ENCODE results near the gene XAGE2. TPM values are rescaled to one million over a fixed set of nuclear protein-coding genes. Genes with fewer than 3 reads are reported as not detected.

The XAGE2 gene
- total RNA-seq, 4 donors from 2014 or later: not detected

DNA sequence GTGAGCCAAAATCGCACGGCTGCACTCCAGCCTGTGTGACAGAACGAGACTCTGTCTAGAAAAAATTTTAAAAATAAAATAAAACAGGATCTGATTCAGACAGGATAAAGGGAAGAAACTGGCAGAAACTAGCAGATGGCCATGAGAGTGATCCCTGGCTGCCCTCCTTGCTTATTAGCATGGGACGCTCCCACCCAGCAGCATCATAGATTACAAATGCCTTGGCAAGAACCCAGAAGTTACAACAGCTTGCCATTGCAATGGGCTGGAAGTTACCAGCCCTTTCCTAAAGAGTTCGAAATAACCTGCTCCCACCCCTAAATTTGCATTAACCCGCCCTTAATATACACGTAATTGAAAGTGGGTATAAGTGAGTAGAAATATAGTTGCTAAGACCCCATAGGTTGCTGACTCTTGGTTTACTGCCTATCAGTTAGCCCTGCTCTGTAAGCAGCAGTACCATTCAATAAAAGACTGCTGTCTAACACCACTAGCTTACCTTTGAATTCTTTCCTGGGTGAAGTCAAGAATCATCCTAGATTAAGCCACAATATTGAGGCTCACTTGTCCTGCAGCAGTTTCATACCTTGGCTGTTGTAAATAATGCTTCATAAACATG, 9.1 kb upstream of the XAGE2 start:
- TF ChIP-seq POLR2A (IDR thresholded peaks at IDR 0.05) (no peak), POLR2AphosphoS5 (IDR thresholded peaks at IDR 0.05) (no peak), EP300 (IDR thresholded peaks at IDR 0.05) (no peak)
- TF ChIP-seq, protein P1, sequence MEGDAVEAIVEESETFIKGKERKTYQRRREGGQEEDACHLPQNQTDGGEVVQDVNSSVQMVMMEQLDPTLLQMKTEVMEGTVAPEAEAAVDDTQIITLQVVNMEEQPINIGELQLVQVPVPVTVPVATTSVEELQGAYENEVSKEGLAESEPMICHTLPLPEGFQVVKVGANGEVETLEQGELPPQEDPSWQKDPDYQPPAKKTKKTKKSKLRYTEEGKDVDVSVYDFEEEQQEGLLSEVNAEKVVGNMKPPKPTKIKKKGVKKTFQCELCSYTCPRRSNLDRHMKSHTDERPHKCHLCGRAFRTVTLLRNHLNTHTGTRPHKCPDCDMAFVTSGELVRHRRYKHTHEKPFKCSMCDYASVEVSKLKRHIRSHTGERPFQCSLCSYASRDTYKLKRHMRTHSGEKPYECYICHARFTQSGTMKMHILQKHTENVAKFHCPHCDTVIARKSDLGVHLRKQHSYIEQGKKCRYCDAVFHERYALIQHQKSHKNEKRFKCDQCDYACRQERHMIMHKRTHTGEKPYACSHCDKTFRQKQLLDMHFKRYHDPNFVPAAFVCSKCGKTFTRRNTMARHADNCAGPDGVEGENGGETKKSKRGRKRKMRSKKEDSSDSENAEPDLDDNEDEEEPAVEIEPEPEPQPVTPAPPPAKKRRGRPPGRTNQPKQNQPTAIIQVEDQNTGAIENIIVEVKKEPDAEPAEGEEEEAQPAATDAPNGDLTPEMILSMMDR (IDR thresholded peaks at IDR 0.05): no peak
- Histone ChIP-seq H3K4me3 (no peak overlapping the region), H3K4me1 (no peaks in the 10 kb centered on the region), H3K27me3 (no peaks in the 10 kb centered on the region), H3K36me3 (no peaks in the 10 kb centered on the region), H3K9me3 (no peaks in the 10 kb centered on the region), H3K27ac (no peak overlapping the region)
- WGBS, 2 donors (ENCODE audit: low coverage in 1 of 2): 47 to 69% methylated on average over 3 to 7 of the region's 7 CpGs
- ATAC-seq: no peak

DNA sequence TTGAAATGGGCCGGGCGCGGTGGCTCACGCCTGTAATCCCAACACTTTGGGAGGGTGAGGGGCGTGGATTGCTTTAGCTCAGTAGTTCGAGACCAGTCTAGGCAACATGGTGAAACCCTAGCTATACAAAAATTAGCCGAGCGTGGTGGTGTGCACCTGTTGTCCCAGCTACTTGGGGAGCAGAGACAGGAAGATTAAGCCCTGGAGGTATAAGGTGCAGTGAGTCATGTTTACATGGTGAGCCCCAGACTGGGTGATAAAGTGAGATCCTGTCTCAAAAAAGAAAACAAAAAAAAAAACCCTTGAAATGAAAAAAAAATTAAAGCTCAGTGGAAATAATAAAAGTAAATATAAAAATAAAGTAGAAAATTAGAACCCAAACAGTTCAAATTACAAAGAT, 6.9 kb upstream of the XAGE2 start:
- Histone ChIP-seq H3K4me1 (no peaks in the 10 kb centered on the region), H3K36me3 (no peaks in the 10 kb centered on the region), H3K4me3 (no peak overlapping the region), H3K9me3 (no peaks in the 10 kb centered on the region), H3K27me3 (no peaks in the 10 kb centered on the region), H3K27ac (no peak overlapping the region)
- 83 to 86% methylated on average over 4 to 6 of the region's 8 CpGs for whole genome bisulfite sequencing, 2 donors (ENCODE audit: low coverage in 1 of 2)
- no peak for ATAC-seq
- TF ChIP-seq, protein P1 (IDR thresholded peaks at IDR 0.05): no peak
- TF ChIP-seq POLR2A (IDR thresholded peaks at IDR 0.05) (no peak), EP300 (IDR thresholded peaks at IDR 0.05) (no peak), POLR2AphosphoS5 (IDR thresholded peaks at IDR 0.05) (no peak)

DNA sequence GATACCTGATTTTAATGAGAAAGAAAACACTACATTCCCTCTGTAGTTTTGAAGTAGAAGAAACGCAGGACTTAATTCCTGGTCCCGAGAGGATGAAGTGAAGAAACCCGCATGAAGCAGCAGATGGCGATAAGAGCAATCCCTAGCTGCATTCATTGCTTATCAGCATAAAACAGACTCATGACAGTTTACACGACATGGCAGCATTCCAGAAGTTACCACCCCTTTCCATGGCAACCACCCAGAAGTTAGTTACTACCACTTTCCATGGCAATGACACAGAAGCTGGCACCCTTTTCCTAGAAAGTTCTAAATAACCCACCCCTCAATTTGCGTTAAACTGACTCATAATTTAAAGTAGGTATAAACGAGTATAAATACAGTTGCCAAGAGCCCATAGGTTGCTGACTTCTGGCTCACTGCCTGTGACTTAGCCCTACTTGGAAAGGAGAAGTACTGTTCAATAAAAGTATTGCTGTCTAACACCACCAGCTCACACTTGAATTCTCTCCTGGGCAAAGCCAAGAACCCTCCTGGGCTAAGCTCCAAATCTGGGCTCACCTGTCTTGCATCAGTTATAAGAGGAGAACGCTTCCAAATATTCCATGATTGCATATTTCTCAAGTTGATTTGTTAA, 5.5 kb upstream of the XAGE2 start:
- no peaks in the 10 kb centered on the region for H3K27me3 ChIP-seq
- no peak overlapping the region for H3K27ac ChIP-seq
- H3K4me1 ChIP-seq: no peaks in the 10 kb centered on the region
- WGBS, 2 donors (ENCODE audit: low coverage in 1 of 2): 23 to 33% methylated on average over 4 to 7 of the region's 8 CpGs
- H3K4me3 ChIP-seq: no peak overlapping the region
- ATAC-seq: no peak
- H3K9me3 ChIP-seq: no peaks in the 10 kb centered on the region
- H3K36me3 ChIP-seq: no peaks in the 10 kb centered on the region
- TF ChIP-seq EP300 (IDR thresholded peaks at IDR 0.05) (no peak), POLR2AphosphoS5 (IDR thresholded peaks at IDR 0.05) (no peak), POLR2A (IDR thresholded peaks at IDR 0.05) (no peak)
- TF ChIP-seq, protein P1 (IDR thresholded peaks at IDR 0.05): no peak

DNA sequence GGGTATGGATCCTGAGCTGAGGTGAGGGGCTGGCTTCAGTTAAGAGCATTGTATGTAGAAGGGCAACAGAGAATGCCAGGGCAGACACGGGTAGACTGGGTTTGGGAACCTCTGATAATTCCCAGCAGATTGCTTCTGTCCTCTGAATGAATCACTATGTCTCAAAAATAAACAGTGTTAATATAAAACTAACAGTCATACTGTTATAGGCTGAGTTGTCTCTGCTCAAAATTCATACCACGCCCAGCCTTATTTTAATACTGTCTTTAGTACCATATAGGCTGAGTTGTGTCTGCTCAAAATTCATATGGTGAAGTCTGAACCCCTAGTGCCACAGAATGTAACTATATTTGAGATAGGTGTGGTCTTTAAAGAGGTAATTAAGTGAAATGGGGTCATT, 10.0 kb downstream of the XAGE2 start:
- 72 to 100% methylated on average over 1 to 2 of the region's 2 CpGs for WGBS, 2 donors (ENCODE audit: low coverage in 1 of 2)
- no peaks in the 10 kb centered on the region for H3K9me3 ChIP-seq
- ATAC-seq: no peak
- no peaks in the 10 kb centered on the region for H3K27me3 ChIP-seq
- TF ChIP-seq POLR2AphosphoS5 (IDR thresholded peaks at IDR 0.05): no peak
- TF ChIP-seq, protein P1 (IDR thresholded peaks at IDR 0.05): no peak
- no peak for TF ChIP-seq POLR2A (IDR thresholded peaks at IDR 0.05)
- TF ChIP-seq EP300 (IDR thresholded peaks at IDR 0.05): no peak
- H3K4me3 ChIP-seq: no peak overlapping the region
- H3K36me3 ChIP-seq: no peaks in the 10 kb centered on the region
- H3K4me1 ChIP-seq: no peaks in the 10 kb centered on the region
- H3K27ac ChIP-seq: no peak overlapping the region

DNA sequence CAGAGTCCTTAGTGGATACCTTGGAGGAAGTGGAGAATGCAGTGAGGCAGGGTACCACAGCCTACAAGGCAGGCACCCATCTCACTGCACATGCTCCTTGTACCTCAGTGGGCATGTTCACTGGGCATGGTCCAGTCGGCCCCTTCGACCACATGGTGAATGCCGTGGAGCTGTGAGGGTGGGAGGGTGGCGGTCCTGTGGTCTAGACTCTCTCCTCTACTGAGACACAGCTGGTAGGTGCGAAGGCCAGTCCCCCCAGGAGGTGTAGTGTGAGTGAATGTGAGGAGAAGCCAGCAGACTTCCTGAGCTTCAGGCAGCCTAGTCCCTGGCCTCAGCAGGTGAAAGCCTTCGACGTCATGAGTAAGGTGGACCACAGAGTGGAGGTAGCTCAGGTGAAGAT, 12.2 kb downstream of the XAGE2 start:
- WGBS, 2 donors (ENCODE audit: low coverage in 1 of 2): no CpG with 5 or more reads among the region's 7 CpGs
- Histone ChIP-seq H3K36me3 (no peaks in the 10 kb centered on the region), H3K9me3 (no peaks in the 10 kb centered on the region), H3K4me3 (no peak overlapping the region), H3K27ac (no peak overlapping the region), H3K27me3 (no peaks in the 10 kb centered on the region), H3K4me1 (no peaks in the 10 kb centered on the region)
- no peak for ATAC-seq
- TF ChIP-seq EP300 (IDR thresholded peaks at IDR 0.05): no peak
- TF ChIP-seq POLR2A (IDR thresholded peaks at IDR 0.05): no peak
- no peak for TF ChIP-seq POLR2AphosphoS5 (IDR thresholded peaks at IDR 0.05)
- TF ChIP-seq, protein P1 (IDR thresholded peaks at IDR 0.05): no peak

Data from gastroesophageal sphincter (tissue), 4 donors.